ENCODE data around the gene ZNF540. TPM values are rescaled to one million over a fixed set of nuclear protein-coding genes. Genes with fewer than 3 reads are reported as not detected.

Gene ZNF540
- total and polyA plus RNA-seq, 2 experiments from 2014 or later = 3.0 TPM; not detected in 1

- H3K4me1 Mint-ChIP-seq = no peaks in the 10 kb centered on the region
- Histone ChIP-seq H3K4me3 (no peak overlapping the region), H3K4me2 (no peak overlapping the region), H2AFZ (no peak overlapping the region), H4K20me1 (replicated peaks; ENCODE audit: insufficient read depth) (no peaks in the 10 kb centered on the region), H3K36me3 (ENCODE audit: insufficient read depth) (peaks cover 3% of the 10 kb centered on the region; the same call in 1 of the 2 replicates), H3F3A (replicated peaks; ENCODE audit: low read depth) (no peaks in the 10 kb centered on the region), H3K79me2 (replicated peaks; ENCODE audit: insufficient read depth) (peaks cover 2% of the 10 kb centered on the region), H3K9me2 (ENCODE audit: insufficient read depth) (peaks cover 10% of the 10 kb centered on the region; the same call in 1 of the 2 replicates), H3K27ac (ENCODE audit: low read depth) (no peak overlapping the region), H3K4me1 (ENCODE audit: insufficient read depth) (no peaks in the 10 kb centered on the region), H3K27me3 (ENCODE audit: insufficient read depth) (no peaks in the 10 kb centered on the region)
- no peaks in the 10 kb centered on the region for H3K27me3 Mint-ChIP-seq (ENCODE audit: insufficient read depth, low read depth, poor library complexity)
- TF ChIP-seq NANOG (IDR thresholded peaks at IDR 0.05; ENCODE audit: borderline replicate concordance) = no peak
- no peak for TF ChIP-seq EZH2phosphoT487 (IDR thresholded peaks at IDR 0.05; ENCODE audit: unreplicated experiment)
- TF ChIP-seq, protein P1, sequence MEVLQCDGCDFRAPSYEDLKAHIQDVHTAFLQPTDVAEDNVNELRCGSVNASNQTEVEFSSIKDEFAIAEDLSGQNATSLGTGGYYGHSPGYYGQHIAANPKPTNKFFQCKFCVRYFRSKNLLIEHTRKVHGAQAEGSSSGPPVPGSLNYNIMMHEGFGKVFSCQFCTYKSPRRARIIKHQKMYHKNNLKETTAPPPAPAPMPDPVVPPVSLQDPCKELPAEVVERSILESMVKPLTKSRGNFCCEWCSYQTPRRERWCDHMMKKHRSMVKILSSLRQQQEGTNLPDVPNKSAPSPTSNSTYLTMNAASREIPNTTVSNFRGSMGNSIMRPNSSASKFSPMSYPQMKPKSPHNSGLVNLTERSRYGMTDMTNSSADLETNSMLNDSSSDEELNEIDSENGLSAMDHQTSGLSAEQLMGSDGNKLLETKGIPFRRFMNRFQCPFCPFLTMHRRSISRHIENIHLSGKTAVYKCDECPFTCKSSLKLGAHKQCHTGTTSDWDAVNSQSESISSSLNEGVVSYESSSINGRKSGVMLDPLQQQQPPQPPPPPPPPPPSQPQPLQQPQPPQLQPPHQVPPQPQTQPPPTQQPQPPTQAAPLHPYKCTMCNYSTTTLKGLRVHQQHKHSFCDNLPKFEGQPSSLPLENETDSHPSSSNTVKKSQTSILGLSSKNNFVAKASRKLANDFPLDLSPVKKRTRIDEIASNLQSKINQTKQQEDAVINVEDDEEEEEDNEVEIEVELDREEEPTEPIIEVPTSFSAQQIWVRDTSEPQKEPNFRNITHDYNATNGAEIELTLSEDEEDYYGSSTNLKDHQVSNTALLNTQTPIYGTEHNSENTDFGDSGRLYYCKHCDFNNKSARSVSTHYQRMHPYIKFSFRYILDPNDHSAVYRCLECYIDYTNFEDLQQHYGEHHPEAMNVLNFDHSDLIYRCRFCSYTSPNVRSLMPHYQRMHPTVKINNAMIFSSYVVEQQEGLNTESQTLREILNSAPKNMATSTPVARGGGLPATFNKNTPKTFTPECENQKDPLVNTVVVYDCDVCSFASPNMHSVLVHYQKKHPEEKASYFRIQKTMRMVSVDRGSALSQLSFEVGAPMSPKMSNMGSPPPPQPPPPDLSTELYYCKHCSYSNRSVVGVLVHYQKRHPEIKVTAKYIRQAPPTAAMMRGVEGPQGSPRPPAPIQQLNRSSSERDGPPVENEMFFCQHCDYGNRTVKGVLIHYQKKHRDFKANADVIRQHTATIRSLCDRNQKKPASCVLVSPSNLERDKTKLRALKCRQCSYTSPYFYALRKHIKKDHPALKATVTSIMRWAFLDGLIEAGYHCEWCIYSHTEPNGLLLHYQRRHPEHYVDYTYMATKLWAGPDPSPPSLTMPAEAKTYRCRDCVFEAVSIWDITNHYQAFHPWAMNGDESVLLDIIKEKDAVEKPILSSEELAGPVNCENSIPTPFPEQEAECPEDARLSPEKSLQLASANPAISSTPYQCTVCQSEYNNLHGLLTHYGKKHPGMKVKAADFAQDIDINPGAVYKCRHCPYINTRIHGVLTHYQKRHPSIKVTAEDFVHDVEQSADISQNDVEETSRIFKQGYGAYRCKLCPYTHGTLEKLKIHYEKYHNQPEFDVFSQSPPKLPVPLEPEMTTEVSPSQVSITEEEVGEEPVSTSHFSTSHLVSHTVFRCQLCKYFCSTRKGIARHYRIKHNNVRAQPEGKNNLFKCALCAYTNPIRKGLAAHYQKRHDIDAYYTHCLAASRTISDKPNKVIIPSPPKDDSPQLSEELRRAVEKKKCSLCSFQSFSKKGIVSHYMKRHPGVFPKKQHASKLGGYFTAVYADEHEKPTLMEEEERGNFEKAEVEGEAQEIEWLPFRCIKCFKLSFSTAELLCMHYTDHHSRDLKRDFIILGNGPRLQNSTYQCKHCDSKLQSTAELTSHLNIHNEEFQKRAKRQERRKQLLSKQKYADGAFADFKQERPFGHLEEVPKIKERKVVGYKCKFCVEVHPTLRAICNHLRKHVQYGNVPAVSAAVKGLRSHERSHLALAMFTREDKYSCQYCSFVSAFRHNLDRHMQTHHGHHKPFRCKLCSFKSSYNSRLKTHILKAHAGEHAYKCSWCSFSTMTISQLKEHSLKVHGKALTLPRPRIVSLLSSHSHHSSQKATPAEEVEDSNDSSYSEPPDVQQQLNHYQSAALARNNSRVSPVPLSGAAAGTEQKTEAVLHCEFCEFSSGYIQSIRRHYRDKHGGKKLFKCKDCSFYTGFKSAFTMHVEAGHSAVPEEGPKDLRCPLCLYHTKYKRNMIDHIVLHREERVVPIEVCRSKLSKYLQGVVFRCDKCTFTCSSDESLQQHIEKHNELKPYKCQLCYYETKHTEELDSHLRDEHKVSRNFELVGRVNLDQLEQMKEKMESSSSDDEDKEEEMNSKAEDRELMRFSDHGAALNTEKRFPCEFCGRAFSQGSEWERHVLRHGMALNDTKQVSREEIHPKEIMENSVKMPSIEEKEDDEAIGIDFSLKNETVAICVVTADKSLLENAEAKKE (CRISPR knock-in tag; IDR thresholded peaks at IDR 0.05) = no peak
- TF ChIP-seq CREB1 (CRISPR knock-in tag; IDR thresholded peaks at IDR 0.05; ENCODE audit: low read depth) = no peak
- TF ChIP-seq, protein P2, sequence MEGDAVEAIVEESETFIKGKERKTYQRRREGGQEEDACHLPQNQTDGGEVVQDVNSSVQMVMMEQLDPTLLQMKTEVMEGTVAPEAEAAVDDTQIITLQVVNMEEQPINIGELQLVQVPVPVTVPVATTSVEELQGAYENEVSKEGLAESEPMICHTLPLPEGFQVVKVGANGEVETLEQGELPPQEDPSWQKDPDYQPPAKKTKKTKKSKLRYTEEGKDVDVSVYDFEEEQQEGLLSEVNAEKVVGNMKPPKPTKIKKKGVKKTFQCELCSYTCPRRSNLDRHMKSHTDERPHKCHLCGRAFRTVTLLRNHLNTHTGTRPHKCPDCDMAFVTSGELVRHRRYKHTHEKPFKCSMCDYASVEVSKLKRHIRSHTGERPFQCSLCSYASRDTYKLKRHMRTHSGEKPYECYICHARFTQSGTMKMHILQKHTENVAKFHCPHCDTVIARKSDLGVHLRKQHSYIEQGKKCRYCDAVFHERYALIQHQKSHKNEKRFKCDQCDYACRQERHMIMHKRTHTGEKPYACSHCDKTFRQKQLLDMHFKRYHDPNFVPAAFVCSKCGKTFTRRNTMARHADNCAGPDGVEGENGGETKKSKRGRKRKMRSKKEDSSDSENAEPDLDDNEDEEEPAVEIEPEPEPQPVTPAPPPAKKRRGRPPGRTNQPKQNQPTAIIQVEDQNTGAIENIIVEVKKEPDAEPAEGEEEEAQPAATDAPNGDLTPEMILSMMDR (conservative IDR thresholded peaks at IDR 0.05; ENCODE audit: low read depth in 2 of 2) = peak; percentile 55 to 63
- no peak overlapping the region for H3K27ac Mint-ChIP-seq
- ATAC-seq (peak; percentile 67), DNase-seq (ENCODE audit: low spot score) (peak; percentile 66)
- H3K36me3 Mint-ChIP-seq (ENCODE audit: low read depth) = peaks cover 38% of the 10 kb centered on the region
- H3K4me3 Mint-ChIP-seq = no peak overlapping the region
- peaks cover 62% of the 10 kb centered on the region for H3K9me3 Mint-ChIP-seq
Observed at GRCh38 chr19:37583340-37583739, 11.3 kb upstream of the ZNF540 start.
